ENCODE results near the gene PAX6. TPM values are rescaled to one million over a fixed set of nuclear protein-coding genes. Genes with fewer than 3 reads are reported as not detected.
"Not testable (repeated sequence)": the region's sequence is repeated elsewhere in the genome, so short reads cannot be mapped to it uniquely, and the experiment has no call there.

Gene PAX6
- total RNA-seq, 1 donor from 2014 or later = 1.3 TPM

- DNase-seq (ENCODE audit: low read depth) = no peak
These were observed 41.0 kb downstream of the PAX6 start for GRCh38 chr11:31770011-31770700.

- no peak for DNase-seq (ENCODE audit: low read depth)
These were observed 42.1 kb downstream of the PAX6 start for GRCh38 chr11:31768749-31769640.

- no peak for DNase-seq (ENCODE audit: low read depth)
These were observed 43.4 kb downstream of the PAX6 start for GRCh38 chr11:31767685-31768084.

- no peak for DNase-seq (ENCODE audit: low read depth)
These were observed 44.1 kb downstream of the PAX6 start for GRCh38 chr11:31767066-31767465.

GRCh38 chr11:31764766-31765165 lies 46.4 kb downstream of the PAX6 start:
- no peak for DNase-seq (ENCODE audit: low read depth)

GRCh38 chr11:31764261-31764660 lies 46.9 kb downstream of the PAX6 start:
- DNase-seq (ENCODE audit: low read depth) = no peak

- no peak for DNase-seq (ENCODE audit: low read depth)
These were observed 47.8 kb downstream of the PAX6 start for GRCh38 chr11:31763296-31763695.

- peak; percentile 61 for DNase-seq (ENCODE audit: low read depth)
These were observed 49.5 kb downstream of the PAX6 start for GRCh38 chr11:31761636-31762035.

GRCh38 chr11:31757260-31757835 lies 53.8 kb downstream of the PAX6 start:
- peak; percentile 13 for DNase-seq (ENCODE audit: low read depth)

- peak; percentile 10 for DNase-seq (ENCODE audit: low read depth)
These were observed 63.5 kb downstream of the PAX6 start for GRCh38 chr11:31747581-31747980.

GRCh38 chr11:31740731-31741368 lies 70.3 kb downstream of the PAX6 start:
- DNase-seq (ENCODE audit: low read depth) = not testable (repeated sequence)

- no peak for DNase-seq (ENCODE audit: low read depth)
These were observed 71.0 kb downstream of the PAX6 start for GRCh38 chr11:31740131-31740530.

Data from myocyte (in vitro differentiated cells).